Left hindlimb (tissue), 1 donor: ENCODE data around the gene LIPT1.
"Not testable (repeated sequence)": the region's sequence is repeated elsewhere in the genome, so short reads cannot be mapped to it uniquely, and the experiment has no call there.

ENCODE experiments used
- DNase-seq: peaks from one replicate; pipeline ENCODE4 v3.0.0-alpha.2; 2018

Gene LIPT1

GRCh38 chr2:99180755-99181623 lies 26.2 kb downstream of the LIPT1 start, which contains the start of the genes MITD1 and MRPL30:
Gene MITD1, minus strand, starts transcription at chr2:99181058. Its CDS starts 77 bp downstream, at chr2:99180981.
Gene MRPL30, plus strand, starts transcription at chr2:99181184. Its CDS starts 5,020 bp downstream, at chr2:99186204.
- peak; percentile 94 for DNase-seq

- no peak for DNase-seq
Measured at GRCh38 chr2:99181624-99182000, 26.8 kb downstream of the LIPT1 start.

- no peak for DNase-seq
Measured at GRCh38 chr2:99183025-99183424, 28.3 kb downstream of the LIPT1 start.

- no peak for DNase-seq
Measured at GRCh38 chr2:99184811-99185210, 30.0 kb downstream of the LIPT1 start.

DNA sequence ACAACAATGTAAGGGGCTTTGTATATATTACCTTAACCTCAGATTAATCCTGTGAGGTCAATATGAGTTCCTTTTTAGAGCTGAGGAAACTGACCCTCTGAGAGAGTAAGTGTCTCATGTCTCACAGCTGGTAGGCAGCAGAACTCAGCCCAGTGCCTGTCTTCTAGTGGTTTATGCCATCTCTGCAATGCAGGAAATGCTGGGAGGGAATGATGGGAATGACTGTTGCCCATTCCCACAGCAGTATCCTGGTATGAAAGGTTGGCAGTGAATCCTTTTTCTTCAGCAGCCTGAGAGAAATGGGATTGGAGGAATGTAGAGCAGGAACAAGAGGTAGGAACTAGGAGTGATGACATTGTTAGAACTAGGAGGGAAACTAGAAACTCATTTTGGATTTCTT lies 32.2 kb downstream of the LIPT1 start:
- no peak for DNase-seq

GRCh38 chr2:99188357-99188756 lies 33.6 kb downstream of the LIPT1 start:
- no peak for DNase-seq

DNA sequence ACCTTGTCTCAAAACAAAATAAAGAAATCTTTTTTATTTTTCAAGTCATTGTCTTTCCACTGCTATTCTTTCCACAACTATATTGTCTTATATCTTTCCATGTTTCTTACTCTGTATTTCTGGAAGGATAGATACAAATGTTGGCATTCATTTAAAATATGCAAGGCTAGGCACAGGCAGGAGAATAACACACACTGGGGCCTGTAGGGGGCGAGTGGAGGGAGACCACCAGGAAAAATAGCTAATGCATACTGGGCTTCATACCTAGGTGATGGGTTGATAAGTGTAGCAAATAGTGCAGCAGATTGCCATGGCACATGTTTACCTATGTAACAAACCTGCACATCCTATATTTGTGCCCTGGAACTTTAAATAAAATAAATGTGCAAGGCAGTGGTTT lies 35.8 kb downstream of the LIPT1 start:
- DNase-seq = no peak

- DNase-seq = not testable (repeated sequence)
Measured at GRCh38 chr2:99192364-99192763, 37.6 kb downstream of the LIPT1 start.

DNA sequence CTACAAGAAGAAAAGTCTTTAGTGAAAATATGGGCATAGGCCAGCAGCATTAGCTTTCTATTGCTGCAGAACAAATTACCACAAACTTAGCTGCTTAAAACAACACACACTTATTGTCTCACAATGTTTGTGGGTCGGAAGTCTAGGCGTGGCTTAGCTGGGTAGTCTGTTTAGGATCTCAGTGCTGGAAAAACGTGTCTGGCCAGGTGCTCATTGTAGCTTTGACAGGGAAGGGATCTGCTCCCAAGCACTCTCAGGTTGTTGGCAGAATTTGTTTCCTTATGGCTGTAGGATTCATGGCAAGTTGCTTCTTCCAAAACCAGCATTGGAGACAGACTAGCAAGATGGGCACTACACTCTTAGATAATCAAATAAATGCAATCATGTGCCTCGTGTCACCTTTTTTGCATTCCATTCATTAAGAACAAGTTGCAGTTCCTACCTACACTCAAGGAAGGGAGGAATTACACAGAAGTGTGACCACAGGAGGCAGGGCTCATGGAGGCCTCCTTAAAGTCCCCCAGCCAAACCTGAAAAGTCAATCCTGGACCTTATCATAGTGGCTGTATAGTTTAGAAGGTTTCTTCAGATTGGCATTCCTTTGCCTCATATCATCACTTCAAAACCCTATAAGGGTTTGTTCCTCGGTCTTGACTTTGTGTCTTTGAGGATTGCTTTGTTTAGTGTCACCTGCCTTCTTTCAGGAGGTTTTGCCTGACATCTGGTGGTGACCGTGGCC lies 43.5 kb downstream of the LIPT1 start:
- DNase-seq = no peak

- no peak for DNase-seq
Measured at GRCh38 chr2:99200076-99200800, 45.5 kb downstream of the LIPT1 start.

DNA sequence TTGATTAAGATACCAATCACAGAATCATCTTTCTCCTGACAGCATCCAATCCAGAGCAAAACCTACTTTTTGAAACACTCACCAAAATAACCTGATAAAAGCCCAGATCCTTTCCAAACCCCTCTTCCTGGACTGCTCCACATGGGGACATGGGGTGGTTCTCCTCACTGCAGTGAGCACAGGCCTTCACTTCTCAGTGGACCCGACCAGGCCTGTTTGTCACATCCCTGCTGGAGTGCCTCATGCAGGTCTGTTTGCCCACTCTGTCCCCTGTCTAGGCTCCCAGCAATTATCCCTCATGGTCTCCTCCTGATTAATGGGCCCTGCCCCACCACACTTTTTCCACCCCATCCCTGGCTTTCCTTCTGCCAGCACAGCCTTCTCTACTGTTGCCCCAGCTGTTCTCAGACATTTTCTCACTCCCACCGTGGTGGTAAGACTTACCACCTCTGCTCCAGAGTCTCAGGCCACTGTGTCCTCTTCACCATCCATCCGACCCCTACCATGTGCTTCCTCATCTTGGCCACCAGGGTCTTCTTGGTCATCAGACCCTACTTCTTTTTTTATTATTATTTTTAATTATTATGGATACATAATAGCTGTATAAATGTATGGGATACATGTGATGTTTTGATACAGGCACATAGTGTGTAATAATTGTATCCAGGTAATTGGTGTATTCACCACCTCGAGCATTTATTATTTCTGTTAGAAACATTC lies 47.4 kb downstream of the LIPT1 start:
- no peak for DNase-seq

DNA sequence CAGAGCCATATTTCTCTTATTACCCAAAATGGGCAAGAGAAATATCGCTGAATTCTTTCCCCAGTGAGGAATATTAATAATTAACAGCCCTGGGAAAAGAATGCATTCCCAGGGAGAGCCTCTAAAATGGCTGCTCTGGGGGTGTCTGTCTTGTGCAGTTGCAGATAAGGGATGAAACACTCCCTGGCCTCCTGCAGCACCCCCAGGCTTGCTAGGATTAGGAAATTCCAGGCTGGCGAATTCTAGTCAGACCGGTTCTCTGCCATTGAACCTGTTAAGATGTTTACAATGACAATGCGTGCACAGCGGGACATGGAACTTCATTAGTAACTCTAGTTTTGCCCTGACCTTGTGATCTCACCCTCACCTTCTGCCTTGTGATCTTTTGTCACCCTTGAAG lies 50.7 kb downstream of the LIPT1 start:
- DNase-seq = no peak
